Inferior parietal cortex (tissue), 1 donor: ENCODE measurements around the gene TMEM169.
"Not testable (repeated sequence)": the region's sequence is repeated elsewhere in the genome, so short reads cannot be mapped to it uniquely, and the experiment has no call there.

ENCODE experiments used
- DNase-seq: peaks from one replicate; pipeline ENCODE4 v3.0.0-alpha.2; 2016; ENCODE audit errors: extremely low spot score

TMEM169 gene

GRCh38 chr2:216131175-216131926 lies 49.6 kb downstream of the TMEM169 start:
- DNase-seq, result no peak

GRCh38 chr2:216132585-216132984 lies 50.9 kb downstream of the TMEM169 start:
- no peak for DNase-seq

GRCh38 chr2:216133397-216133796 lies 51.7 kb downstream of the TMEM169 start:
- no peak for DNase-seq

GRCh38 chr2:216134958-216135541 lies 53.3 kb downstream of the TMEM169 start:
- DNase-seq, result no peak

- DNase-seq, result no peak
Observed at GRCh38 chr2:216139884-216140283, 58.2 kb downstream of the TMEM169 start.

DNA sequence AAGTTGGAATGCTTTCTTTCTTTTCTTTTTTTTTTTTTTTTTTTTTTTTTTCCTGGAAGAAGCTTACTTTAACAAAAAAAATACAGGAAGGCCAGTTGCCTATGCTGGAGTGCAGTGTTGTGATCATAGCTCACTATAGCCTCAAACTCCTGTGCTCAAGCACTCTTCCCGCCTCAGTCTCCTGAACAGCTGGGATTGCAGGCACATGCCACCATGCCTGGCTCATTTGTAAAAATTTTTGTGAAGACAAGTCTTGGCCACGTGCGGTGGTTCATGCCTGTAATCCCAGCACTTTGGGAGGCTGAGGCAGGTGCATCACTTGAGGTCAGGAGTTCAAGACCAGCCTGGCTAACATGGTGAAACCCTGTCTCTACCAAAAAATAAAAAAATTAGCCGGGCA lies 59.8 kb downstream of the TMEM169 start:
- not testable (repeated sequence) for DNase-seq

DNA sequence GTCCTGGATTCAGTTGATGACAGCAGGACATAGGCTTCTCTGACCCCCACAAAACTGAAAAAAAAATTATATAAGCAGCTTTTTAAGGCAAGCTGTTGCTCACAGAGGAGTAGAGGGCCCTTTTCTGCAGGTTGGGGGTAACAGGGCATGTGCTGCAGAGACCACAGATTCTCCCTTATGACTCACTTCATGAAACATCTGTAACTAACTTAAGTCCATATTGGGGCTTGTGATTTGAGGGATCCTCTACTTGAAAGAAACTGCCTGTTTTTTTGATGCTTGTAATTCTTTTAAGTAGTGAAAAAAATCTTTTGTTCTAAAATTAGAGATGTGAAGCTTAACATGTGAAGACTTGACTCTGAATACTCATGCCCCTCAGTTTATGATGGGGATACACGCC lies 60.8 kb downstream of the TMEM169 start:
- DNase-seq, result no peak

- DNase-seq, result no peak
Observed at GRCh38 chr2:216144372-216144771, 62.7 kb downstream of the TMEM169 start.

GRCh38 chr2:216144857-216145256 lies 63.1 kb downstream of the TMEM169 start:
- no peak for DNase-seq

GRCh38 chr2:216146573-216146972 lies 64.9 kb downstream of the TMEM169 start:
- no peak for DNase-seq

GRCh38 chr2:216147172-216148131 lies 65.7 kb downstream of the TMEM169 start:
- no peak for DNase-seq

DNA sequence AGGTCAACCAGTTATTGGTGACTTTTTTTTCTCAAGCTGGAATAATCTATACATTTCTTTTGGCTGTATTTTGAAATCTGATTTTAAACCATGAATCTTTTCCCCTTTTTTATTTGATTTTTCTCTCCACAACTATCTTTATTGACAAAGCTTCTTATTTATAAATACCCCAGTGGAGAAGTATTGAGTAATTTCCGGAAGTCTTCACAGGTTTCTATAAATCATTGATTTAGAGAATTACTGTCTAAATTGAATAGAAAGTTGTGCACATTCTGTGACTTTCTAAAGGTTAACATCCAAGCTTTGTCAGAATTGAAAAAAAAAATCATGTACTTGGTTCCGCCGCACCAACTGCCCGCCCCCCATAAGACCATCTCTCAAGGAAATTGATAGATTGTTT lies 67.3 kb downstream of the TMEM169 start:
- DNase-seq, result no peak

GRCh38 chr2:216149741-216150140 lies 68.0 kb downstream of the TMEM169 start:
- no peak for DNase-seq

DNA sequence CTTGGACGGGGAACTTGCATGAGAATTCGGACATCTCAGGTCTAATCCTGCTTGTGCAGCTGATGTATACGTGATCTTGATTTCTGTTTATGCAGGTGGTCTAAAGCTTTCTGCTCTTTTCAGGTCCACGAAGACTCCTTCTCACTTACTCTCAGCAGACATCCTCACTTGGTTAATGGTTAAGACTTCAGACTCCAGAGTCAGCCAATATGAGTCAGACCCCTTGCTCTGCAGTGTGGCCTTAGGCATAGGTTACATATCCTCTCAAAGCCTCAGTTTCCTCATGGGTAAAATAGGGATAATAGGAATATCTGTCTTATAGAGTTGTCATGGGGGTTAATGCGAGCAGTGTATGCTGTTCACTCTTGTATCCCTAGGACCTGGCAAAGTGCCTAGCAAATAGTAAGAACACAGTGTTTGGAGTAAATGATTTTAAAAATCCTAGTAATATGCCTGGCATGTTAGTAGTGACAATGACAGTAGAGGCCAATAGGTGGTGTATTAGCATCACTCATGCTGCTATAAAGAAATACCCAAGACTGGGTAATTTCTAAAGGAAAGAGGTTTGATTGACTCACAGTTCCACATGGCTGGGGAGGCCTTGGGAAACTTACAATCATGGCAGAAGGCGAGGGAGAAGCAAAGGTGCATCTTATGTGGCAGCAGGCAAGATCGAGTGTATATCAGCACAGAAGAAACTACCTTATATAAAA lies 69.8 kb downstream of the TMEM169 start:
- DNase-seq, result no peak
